ENCODE data around the gene TNFRSF14.

Gene TNFRSF14

DNA sequence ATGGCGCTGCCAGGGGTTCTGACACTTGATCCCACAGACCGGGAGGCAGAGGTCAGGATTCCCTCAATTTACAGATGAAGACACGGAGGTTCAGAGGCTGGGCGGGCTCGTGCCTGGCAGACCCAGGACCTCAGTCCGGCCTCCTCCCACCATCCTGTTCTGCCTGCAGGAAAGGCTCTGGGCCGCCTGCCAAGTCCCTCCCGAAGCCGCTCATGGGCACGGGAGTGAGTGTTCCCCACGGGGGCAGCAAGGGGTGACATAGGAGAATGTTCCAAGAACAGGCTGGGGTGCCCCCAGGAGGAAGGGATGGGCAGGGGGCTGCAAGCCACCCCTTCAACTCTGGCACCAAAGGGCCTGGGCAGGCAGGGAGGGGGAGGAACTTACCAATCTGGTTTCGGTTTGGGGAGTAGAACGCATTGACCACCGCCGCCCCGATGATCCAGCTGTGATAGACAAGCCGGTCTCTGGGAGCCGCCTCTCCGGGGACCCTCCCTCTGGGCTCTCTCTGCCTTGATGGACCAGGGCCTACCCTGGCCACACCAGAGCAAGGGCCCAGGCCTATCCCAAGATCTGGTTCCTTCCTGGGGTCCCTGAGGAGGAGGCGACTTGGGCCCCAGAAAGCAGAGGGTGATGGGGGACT is 38.0 kb downstream of the TNFRSF14 start:
- Histone ChIP-seq H3K27ac (ENCODE audit: low read depth, low read length) (no peak overlapping the region), H3K4me1 (ENCODE audit: control insufficient read depth, insufficient read depth, low read length) (no peaks in the 10 kb centered on the region), H3K36me3 (ENCODE audit: control insufficient read depth, insufficient read depth, low read length) (peaks cover 3% of the 10 kb centered on the region), H3K9ac (ENCODE audit: low read length) (no peak overlapping the region), H3K27me3 (ENCODE audit: control insufficient read depth, insufficient read depth, low read length) (no peaks in the 10 kb centered on the region), H3K4me3 (ENCODE audit: low read length) (peak overlapping the region; percentile 46)

GRCh38 chr1:2594641-2595131 is 38.5 kb downstream of the TNFRSF14 start:
- Histone ChIP-seq H3K27me3 (ENCODE audit: control insufficient read depth, insufficient read depth, low read length) (no peaks in the 10 kb centered on the region), H3K27ac (ENCODE audit: low read depth, low read length) (no peak overlapping the region), H3K36me3 (ENCODE audit: control insufficient read depth, insufficient read depth, low read length) (peaks cover 1% of the 10 kb centered on the region), H3K4me1 (ENCODE audit: control insufficient read depth, insufficient read depth, low read length) (no peaks in the 10 kb centered on the region), H3K9ac (ENCODE audit: low read length) (no peak overlapping the region), H3K4me3 (ENCODE audit: low read length) (no peak overlapping the region)

- Histone ChIP-seq H3K27me3 (ENCODE audit: control insufficient read depth, insufficient read depth, low read length) (no peaks in the 10 kb centered on the region), H3K9ac (ENCODE audit: low read length) (no peak overlapping the region), H3K36me3 (ENCODE audit: control insufficient read depth, insufficient read depth, low read length) (no peaks in the 10 kb centered on the region), H3K4me1 (ENCODE audit: control insufficient read depth, insufficient read depth, low read length) (no peaks in the 10 kb centered on the region), H3K4me3 (ENCODE audit: low read length) (no peak overlapping the region), H3K27ac (ENCODE audit: low read depth, low read length) (no peak overlapping the region)
These were observed 39.2 kb downstream of the TNFRSF14 start for GRCh38 chr1:2595261-2595811.

- no peaks in the 10 kb centered on the region for H3K27me3 ChIP-seq (ENCODE audit: control insufficient read depth, insufficient read depth, low read length)
- H3K36me3 ChIP-seq (ENCODE audit: control insufficient read depth, insufficient read depth, low read length), result no peaks in the 10 kb centered on the region
- no peak overlapping the region for H3K27ac ChIP-seq (ENCODE audit: low read depth, low read length)
- no peak overlapping the region for H3K4me3 ChIP-seq (ENCODE audit: low read length)
- no peak overlapping the region for H3K9ac ChIP-seq (ENCODE audit: low read length)
- no peaks in the 10 kb centered on the region for H3K4me1 ChIP-seq (ENCODE audit: control insufficient read depth, insufficient read depth, low read length)
These were observed 39.8 kb downstream of the TNFRSF14 start for GRCh38 chr1:2595812-2596529.

DNA sequence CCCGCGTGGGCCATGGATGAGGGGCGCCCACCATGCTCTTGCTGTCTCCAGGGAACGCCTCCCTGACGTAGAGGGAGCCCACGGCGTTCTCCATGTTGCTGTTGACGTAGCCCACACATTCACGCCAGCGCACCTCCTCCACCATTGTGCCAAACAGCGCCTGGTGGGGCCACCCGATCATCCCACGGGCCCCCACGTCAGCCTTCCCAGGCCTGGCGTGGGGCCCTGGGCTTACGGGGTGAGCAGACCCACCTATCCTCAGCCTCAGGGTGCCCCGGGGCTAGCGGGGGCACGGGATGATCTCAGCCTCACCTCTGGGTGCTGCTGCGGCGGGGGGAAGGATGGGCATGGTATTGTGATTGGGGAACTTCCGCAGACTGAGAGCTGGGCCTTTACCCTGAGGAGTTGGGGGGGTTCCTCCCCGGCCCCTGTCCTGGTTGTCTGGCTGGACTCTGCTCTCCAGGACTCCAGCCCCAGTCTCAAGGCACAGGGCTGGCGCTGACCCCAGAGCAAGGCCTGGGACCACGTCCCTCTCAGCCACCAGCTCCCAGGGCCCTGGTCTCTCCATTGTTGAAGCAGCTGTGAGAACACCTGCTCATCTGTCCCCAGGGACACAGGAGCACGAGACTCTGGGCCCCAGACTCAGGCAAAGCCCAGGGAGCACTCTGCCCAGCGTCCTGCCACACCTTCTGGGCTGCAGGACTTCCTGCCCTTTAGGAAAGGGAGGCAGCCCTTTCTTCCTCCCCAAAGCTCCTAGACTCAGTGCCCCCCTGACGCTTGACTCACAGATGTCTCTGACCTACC is 40.6 kb downstream of the TNFRSF14 start:
- H3K9ac ChIP-seq (ENCODE audit: low read length), result no peak overlapping the region
- H3K4me1 ChIP-seq (ENCODE audit: control insufficient read depth, insufficient read depth, low read length), result no peaks in the 10 kb centered on the region
- no peaks in the 10 kb centered on the region for H3K36me3 ChIP-seq (ENCODE audit: control insufficient read depth, insufficient read depth, low read length)
- no peak overlapping the region for H3K4me3 ChIP-seq (ENCODE audit: low read length)
- no peaks in the 10 kb centered on the region for H3K27me3 ChIP-seq (ENCODE audit: control insufficient read depth, insufficient read depth, low read length)
- H3K27ac ChIP-seq (ENCODE audit: low read depth, low read length), result no peak overlapping the region

GRCh38 chr1:2597441-2598328 is 41.5 kb downstream of the TNFRSF14 start:
- Histone ChIP-seq H3K36me3 (ENCODE audit: control insufficient read depth, insufficient read depth, low read length) (no peaks in the 10 kb centered on the region), H3K27me3 (ENCODE audit: control insufficient read depth, insufficient read depth, low read length) (no peaks in the 10 kb centered on the region), H3K4me3 (ENCODE audit: low read length) (no peak overlapping the region), H3K9ac (ENCODE audit: low read length) (no peak overlapping the region), H3K27ac (ENCODE audit: low read depth, low read length) (no peak overlapping the region), H3K4me1 (ENCODE audit: control insufficient read depth, insufficient read depth, low read length) (no peaks in the 10 kb centered on the region)

DNA sequence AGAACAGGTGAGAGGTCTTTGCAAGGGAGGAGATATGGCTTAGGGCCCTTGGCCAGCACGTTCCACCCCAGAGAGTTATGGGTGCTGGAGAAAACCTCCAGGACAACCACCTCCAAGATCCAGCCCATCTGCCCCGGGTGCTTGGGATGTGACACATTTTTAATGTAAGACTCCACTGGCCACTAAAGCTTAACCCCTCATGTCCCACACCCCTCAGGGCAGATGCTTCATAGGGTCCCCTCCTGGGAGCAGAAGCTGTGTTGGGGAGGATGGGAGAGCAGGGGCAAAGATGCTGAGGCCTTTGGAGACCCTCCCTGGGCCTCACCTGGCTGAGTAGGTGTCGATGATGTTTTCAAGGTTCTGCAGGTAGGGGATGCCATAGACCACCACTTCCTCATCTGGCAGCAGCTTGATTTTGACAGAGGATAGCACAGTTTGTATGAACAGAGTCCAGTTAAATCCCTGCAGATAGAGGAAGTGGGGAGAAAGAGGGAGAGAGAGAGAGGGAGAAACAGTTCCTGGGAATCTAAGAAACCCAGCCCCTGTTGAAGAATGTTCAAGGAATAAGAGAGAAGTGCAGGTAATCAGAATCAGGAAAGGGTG is 42.3 kb downstream of the TNFRSF14 start:
- no peaks in the 10 kb centered on the region for H3K27me3 ChIP-seq (ENCODE audit: control insufficient read depth, insufficient read depth, low read length)
- H3K4me3 ChIP-seq (ENCODE audit: low read length), result no peak overlapping the region
- no peaks in the 10 kb centered on the region for H3K36me3 ChIP-seq (ENCODE audit: control insufficient read depth, insufficient read depth, low read length)
- H3K27ac ChIP-seq (ENCODE audit: low read depth, low read length), result no peak overlapping the region
- H3K9ac ChIP-seq (ENCODE audit: low read length), result no peak overlapping the region
- no peaks in the 10 kb centered on the region for H3K4me1 ChIP-seq (ENCODE audit: control insufficient read depth, insufficient read depth, low read length)

DNA sequence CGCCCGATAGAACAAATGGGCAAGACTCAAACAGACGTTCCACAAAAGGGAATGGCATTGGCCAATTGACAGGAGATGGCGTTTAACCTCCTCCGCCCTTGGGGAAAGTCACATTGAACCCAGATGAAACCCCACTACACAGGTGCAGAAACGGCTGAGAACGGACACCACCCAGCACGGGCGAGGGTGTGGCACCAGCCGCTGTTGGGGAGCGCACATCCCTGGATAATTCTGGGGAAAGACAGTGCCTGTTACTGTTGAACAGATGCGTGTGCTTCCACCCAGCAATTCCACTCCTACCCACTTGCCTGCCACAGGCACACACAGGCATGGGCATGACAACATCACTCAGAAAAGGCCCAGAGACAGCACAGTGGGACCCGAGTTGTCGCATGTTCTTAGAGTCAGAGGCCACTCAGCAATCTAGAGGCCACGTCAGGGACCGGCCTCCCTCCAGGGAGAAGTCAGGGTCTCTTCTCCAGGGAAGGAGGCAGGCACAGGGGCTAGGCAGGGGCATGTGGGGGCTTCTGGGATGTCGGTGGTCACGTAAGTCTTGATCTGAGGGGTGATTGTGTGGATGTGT is 45.6 kb downstream of the TNFRSF14 start:
- no peak overlapping the region for H3K4me3 ChIP-seq (ENCODE audit: low read length)
- H3K36me3 ChIP-seq (ENCODE audit: control insufficient read depth, insufficient read depth, low read length), result no peaks in the 10 kb centered on the region
- no peaks in the 10 kb centered on the region for H3K4me1 ChIP-seq (ENCODE audit: control insufficient read depth, insufficient read depth, low read length)
- H3K9ac ChIP-seq (ENCODE audit: low read length), result no peak overlapping the region
- no peak overlapping the region for H3K27ac ChIP-seq (ENCODE audit: low read depth, low read length)
- H3K27me3 ChIP-seq (ENCODE audit: control insufficient read depth, insufficient read depth, low read length), result no peaks in the 10 kb centered on the region

DNA sequence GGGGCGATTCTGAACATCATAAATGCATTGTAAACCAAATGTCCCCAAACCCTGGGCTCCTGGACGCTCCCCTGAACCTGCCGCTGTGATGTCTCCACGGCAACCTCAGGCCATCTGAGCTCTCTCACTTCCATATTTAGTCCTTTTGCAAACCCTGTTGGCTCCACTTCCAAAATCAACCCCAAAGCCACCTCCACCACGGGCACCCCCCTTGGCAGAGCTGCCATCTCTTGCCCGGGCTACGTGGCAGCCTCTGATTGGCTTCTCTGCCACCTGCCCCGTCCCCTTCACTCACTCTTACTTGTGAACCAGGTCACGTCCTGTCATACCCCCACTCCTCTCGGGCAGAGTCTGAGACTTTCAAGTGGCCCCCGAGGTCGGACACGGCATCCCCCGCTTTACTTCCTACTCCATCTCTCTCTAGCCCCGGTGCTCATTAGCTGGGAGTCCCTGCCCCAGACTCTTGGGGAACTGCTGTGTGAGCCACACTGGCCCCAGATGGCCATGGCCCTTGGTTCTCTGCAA is 46.2 kb downstream of the TNFRSF14 start:
- no peaks in the 10 kb centered on the region for H3K27me3 ChIP-seq (ENCODE audit: control insufficient read depth, insufficient read depth, low read length)
- H3K9ac ChIP-seq (ENCODE audit: low read length), result no peak overlapping the region
- no peak overlapping the region for H3K27ac ChIP-seq (ENCODE audit: low read depth, low read length)
- no peak overlapping the region for H3K4me3 ChIP-seq (ENCODE audit: low read length)
- H3K4me1 ChIP-seq (ENCODE audit: control insufficient read depth, insufficient read depth, low read length), result no peaks in the 10 kb centered on the region
- H3K36me3 ChIP-seq (ENCODE audit: control insufficient read depth, insufficient read depth, low read length), result no peaks in the 10 kb centered on the region

- no peak overlapping the region for H3K4me3 ChIP-seq (ENCODE audit: low read length)
- no peak overlapping the region for H3K27ac ChIP-seq (ENCODE audit: low read depth, low read length)
- H3K27me3 ChIP-seq (ENCODE audit: control insufficient read depth, insufficient read depth, low read length), result no peaks in the 10 kb centered on the region
- no peak overlapping the region for H3K9ac ChIP-seq (ENCODE audit: low read length)
- no peaks in the 10 kb centered on the region for H3K36me3 ChIP-seq (ENCODE audit: control insufficient read depth, insufficient read depth, low read length)
- H3K4me1 ChIP-seq (ENCODE audit: control insufficient read depth, insufficient read depth, low read length), result no peaks in the 10 kb centered on the region
These were observed 46.8 kb downstream of the TNFRSF14 start for GRCh38 chr1:2602866-2603520.
